B cell (primary cell): ENCODE measurements around the gene GPC4. TPM values are rescaled to one million over a fixed set of nuclear protein-coding genes. Genes with fewer than 3 reads are reported as not detected.

Experiments
- ATAC-seq: fragments of 200-7000 bp; cut with Tn5 transposase; one replicate; pipeline ENCODE4 v1.10.0; 2021; ENCODE audit warnings: low read depth, mild to moderate bottlenecking, moderate number of reproducible peaks, moderate library complexity
- CTCF ChIA-PET: fragments of 350-600 bp; sonication (Branson Sonifier 250); formaldehyde crosslinking; loops from one replicate; lab custom pipeline; 2021; ENCODE audit warnings: antibody characterized with exemption, inconsistent platforms; lab: Charles Lee
- POLR2A ChIA-PET: fragments of 350-600 bp; sonication (Branson Sonifier 250); formaldehyde crosslinking; loops from one replicate; lab custom pipeline; 2021; ENCODE audit warnings: antibody characterized with exemption; lab: Charles Lee
- DNase-seq: peaks from one replicate; pipeline ENCODE4 v3.0.0; 2013
- H2AFZ ChIP-seq: 2 replicates; pipeline ENCODE4 v1.6.1; 2012; ENCODE audit warnings: mild to moderate bottlenecking, low read depth, low read length; ENCODE audit not compliant: insufficient read depth, poor library complexity, severe bottlenecking
- H3K27ac ChIP-seq, 2 donors: 1 replicate in 1 of 2; 2 replicates in 1 of 2; pipeline ENCODE4 v1.5.1; 2012 to 2013; ENCODE audit warnings: low read length in 2 of 2, mild to moderate bottlenecking in 2 of 2, moderate library complexity in 1 of 2
- H3K27me3 ChIP-seq, 4 experiments: fragments of 200-600 bp in 1 of 4; sonication (generic) in 1 of 4; replicated peaks in 1 of 4; 1 replicate in 2 of 4; 2 replicates in 2 of 4; pipeline versions ENCODE4 v1.6.1 to v1.7.0; 2013 to 2016; ENCODE audit warnings: low read length in 3 of 4, mild to moderate bottlenecking in 2 of 4, mixed read lengths in 1 of 4, moderate library complexity in 1 of 4; ENCODE audit not compliant: insufficient read depth in 4 of 4, control insufficient read depth in 3 of 4; ENCODE audit errors: control extremely low read depth in 1 of 4
- H3K36me3 ChIP-seq, 2 experiments: replicated peaks in 1 of 2; 1 replicate in 1 of 2; 2 replicates in 1 of 2; pipeline versions ENCODE4 v1.6.1 to v1.7.1; 2013; ENCODE audit warnings: low read length in 1 of 2; ENCODE audit not compliant: insufficient read depth in 2 of 2, control insufficient read depth in 1 of 2; ENCODE audit errors: control extremely low read depth in 1 of 2, extremely low read depth in 1 of 2
- H3K4me1 ChIP-seq, 2 donors: fragments of 200-600 bp in 1 of 2; sonication (generic) in 1 of 2; 1 replicate in 1 of 2; 2 replicates in 1 of 2; pipeline versions ENCODE4 v1.5.1 to v1.6.1; 2013 to 2017; ENCODE audit warnings: low read length in 2 of 2; ENCODE audit not compliant: control insufficient read depth in 2 of 2, insufficient read depth in 2 of 2
- H3K4me2 ChIP-seq: replicated peaks from 2 replicates; pipeline ENCODE3; 2012; ENCODE audit warnings: mild to moderate bottlenecking, low read depth, low read length; ENCODE audit not compliant: poor library complexity, severe bottlenecking
- H3K4me3 ChIP-seq, 5 experiments: fragments of 200-600 bp in 1 of 5; sonication (generic) in 1 of 5; 1 replicate in 3 of 5; 2 replicates in 2 of 5; pipeline versions ENCODE4 v1.5.1 to v1.7.0; 2011 to 2016; ENCODE audit warnings: low read length in 4 of 5, mild to moderate bottlenecking in 4 of 5, low read depth in 2 of 5, control low read depth in 1 of 5, moderate library complexity in 1 of 5; ENCODE audit not compliant: insufficient read depth in 1 of 5; ENCODE audit errors: control extremely low read depth in 1 of 5, extremely low read depth in 1 of 5
- H3K79me2 ChIP-seq: fragments of 200-600 bp; sonication (generic); one replicate; pipeline ENCODE4 v1.6.0; 2016; ENCODE audit warnings: low read length; ENCODE audit not compliant: control insufficient read depth, insufficient read depth
- H3K9ac ChIP-seq: fragments of 200-600 bp; sonication (generic); 2 replicates; pipeline ENCODE4 v1.6.1; 2017; ENCODE audit warnings: mild to moderate bottlenecking, low read length, moderate library complexity
- H3K9me3 ChIP-seq, 3 donors: one replicate each; pipeline versions ENCODE4 v1.6.1 to v1.7.1; 2013; ENCODE audit warnings: low read length in 2 of 3; ENCODE audit not compliant: control insufficient read depth in 2 of 3, insufficient read depth in 1 of 3; ENCODE audit errors: control extremely low read depth in 1 of 3
- H4K20me1 ChIP-seq: 2 replicates; pipeline ENCODE4 v1.6.0; 2012; ENCODE audit warnings: mild to moderate bottlenecking, low read length; ENCODE audit not compliant: insufficient read depth, control insufficient read depth, poor library complexity, severe bottlenecking
- H3K27ac Mint-ChIP-seq: one replicate; pipeline ENCODE4 v1.8.0; 2021; ENCODE audit warnings: mixed read lengths
- H3K27me3 Mint-ChIP-seq: one replicate; pipeline ENCODE4 v1.8.0; 2021; ENCODE audit warnings: mixed read lengths
- H3K4me1 Mint-ChIP-seq: one replicate; pipeline ENCODE4 v1.8.0; 2021; ENCODE audit warnings: mixed read lengths
- H3K4me3 Mint-ChIP-seq: one replicate; pipeline ENCODE4 v1.8.0; 2021; ENCODE audit warnings: mixed read lengths
- H3K9me3 Mint-ChIP-seq: one replicate; pipeline ENCODE4 v1.8.0; 2022; ENCODE audit warnings: mixed read lengths; ENCODE audit not compliant: insufficient read depth
- EZH2 ChIP-seq: IDR thresholded peaks from 2 replicates; pipeline ENCODE4 v1.6.1; 2012; ENCODE audit warnings: borderline replicate concordance, low read depth, mild to moderate bottlenecking, moderate library complexity, low read length; ENCODE audit not compliant: insufficient read depth, poor library complexity, severe bottlenecking
- WGBS: methylation state at CpG from one replicate; pipeline ENCODE4 v1.1.5; 2013; ENCODE audit warnings: missing lambda C conversion rate; ENCODE audit not compliant: insufficient coverage; 5-methylcytosine and 5-hydroxymethylcytosine counted together
- intact Hi-C: fragments of 100-400 bp; cut with micrococcal nuclease; formaldehyde crosslinking; loops from one replicate; pipeline ENCODE4 v1.10.0; 2022
- polyA plus RNA-seq: library from polyadenylated mRNA; depleted of rRNA; stranded (reverse); fragments of >200 nt; gene quantifications from 2 replicates; pipeline ENCODE4 v1.2.3, GENCODE V29; 2012
- total RNA-seq, 2 donors: library from RNA; stranded (reverse); fragments of 120-200 nt in 1 of 2; gene quantifications; 1 replicate in 1 of 2; 2 replicates in 1 of 2; pipeline versions ENCODE4 v1.2.3 to v1.2.4, GENCODE V29; 2013 to 2022
- TF ChIP-seq, protein P1 (sequence below): fragments of 200-600 bp; IDR thresholded peaks from one replicate; pipeline ENCODE4 v1.8.0; 2022; ENCODE audit warnings: antibody characterized with exemption, mild to moderate bottlenecking

The GPC4 gene
- total and polyA plus RNA-seq, 2 donors (not counting 1 experiment from before 2014, with no cell fraction given) = 0.30 to 0.47 TPM

DNA sequence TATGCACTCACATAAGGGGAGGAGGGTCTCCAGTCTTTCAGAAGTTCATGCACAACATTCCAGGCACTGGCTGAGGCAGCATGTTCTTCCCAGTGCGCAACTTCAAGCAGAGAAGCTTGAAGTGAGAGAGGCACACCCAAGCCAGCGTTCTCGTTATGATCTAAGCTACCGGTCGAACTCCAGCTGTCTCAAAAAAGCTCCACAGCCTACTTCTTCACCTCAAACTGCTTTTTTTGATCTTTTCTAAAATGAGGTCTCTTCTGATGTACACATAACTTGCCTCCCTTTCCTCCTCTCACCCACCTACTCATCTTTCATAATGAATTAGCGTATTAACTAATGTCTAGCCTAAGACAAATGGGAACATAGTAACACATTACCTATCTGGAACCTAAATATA, 25.3 kb downstream of the GPC4 start:
- Mint-ChIP-seq H3K27me3 (peaks cover 4% of the 10 kb centered on the region), H3K9me3 (no peaks in the 10 kb centered on the region), H3K4me1 (peaks cover 2% of the 10 kb centered on the region), H3K4me3 (no peak overlapping the region), H3K27ac (no peak overlapping the region)
- no peaks in the 10 kb centered on the region for H3K36me3 ChIP-seq
- no peak overlapping the region for H3K9ac ChIP-seq
- WGBS = 60% methylated on average over 1 of the region's 6 CpGs
- no peaks in the 10 kb centered on the region for H3K4me1 ChIP-seq
- H3K27me3 ChIP-seq = no peaks in the 10 kb centered on the region
- DNase-seq (no peak), ATAC-seq (no peak)
- intact Hi-C loops = no loop called here
- ChIA-PET POLR2A (no interaction called here), CTCF (no interaction called here)
- no peak overlapping the region for H3K4me2 ChIP-seq
- H2AFZ ChIP-seq = no peak overlapping the region
- H3K9me3 ChIP-seq = no peaks in the 10 kb centered on the region
- H3K27ac ChIP-seq = no peak overlapping the region
- H3K4me3 ChIP-seq = no peak overlapping the region
- H3K79me2 ChIP-seq = no peaks in the 10 kb centered on the region
- H4K20me1 ChIP-seq = no peaks in the 10 kb centered on the region
- TF ChIP-seq EZH2 = no peak
- TF ChIP-seq, protein P1, sequence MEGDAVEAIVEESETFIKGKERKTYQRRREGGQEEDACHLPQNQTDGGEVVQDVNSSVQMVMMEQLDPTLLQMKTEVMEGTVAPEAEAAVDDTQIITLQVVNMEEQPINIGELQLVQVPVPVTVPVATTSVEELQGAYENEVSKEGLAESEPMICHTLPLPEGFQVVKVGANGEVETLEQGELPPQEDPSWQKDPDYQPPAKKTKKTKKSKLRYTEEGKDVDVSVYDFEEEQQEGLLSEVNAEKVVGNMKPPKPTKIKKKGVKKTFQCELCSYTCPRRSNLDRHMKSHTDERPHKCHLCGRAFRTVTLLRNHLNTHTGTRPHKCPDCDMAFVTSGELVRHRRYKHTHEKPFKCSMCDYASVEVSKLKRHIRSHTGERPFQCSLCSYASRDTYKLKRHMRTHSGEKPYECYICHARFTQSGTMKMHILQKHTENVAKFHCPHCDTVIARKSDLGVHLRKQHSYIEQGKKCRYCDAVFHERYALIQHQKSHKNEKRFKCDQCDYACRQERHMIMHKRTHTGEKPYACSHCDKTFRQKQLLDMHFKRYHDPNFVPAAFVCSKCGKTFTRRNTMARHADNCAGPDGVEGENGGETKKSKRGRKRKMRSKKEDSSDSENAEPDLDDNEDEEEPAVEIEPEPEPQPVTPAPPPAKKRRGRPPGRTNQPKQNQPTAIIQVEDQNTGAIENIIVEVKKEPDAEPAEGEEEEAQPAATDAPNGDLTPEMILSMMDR = no peak

GRCh38 chrX:133384454-133384853, 30.8 kb downstream of the GPC4 start:
- H3K4me1 Mint-ChIP-seq = peaks cover 24% of the 10 kb centered on the region
- ChIA-PET CTCF (no interaction called here), POLR2A (no interaction called here)
- H3K4me3 Mint-ChIP-seq = no peak overlapping the region
- Histone ChIP-seq H3K4me2 (no peak overlapping the region), H3K79me2 (no peaks in the 10 kb centered on the region), H3K4me3 (no peak overlapping the region), H3K9ac (no peak overlapping the region), H2AFZ (no peak overlapping the region), H3K27ac (no peak overlapping the region), H3K27me3 (no peaks in the 10 kb centered on the region), H4K20me1 (no peaks in the 10 kb centered on the region), H3K36me3 (no peaks in the 10 kb centered on the region), H3K9me3 (no peaks in the 10 kb centered on the region), H3K4me1 (peaks cover 0 to 3% of the 10 kb centered on the region in 2 donors)
- WGBS = 0% methylated on average over 1 of the region's 6 CpGs
- H3K27ac Mint-ChIP-seq = no peak overlapping the region
- intact Hi-C loops = no loop called here
- no peak for ATAC-seq
- TF ChIP-seq, protein P1 = no peak
- TF ChIP-seq EZH2 = no peak
- H3K27me3 Mint-ChIP-seq = peaks cover 3% of the 10 kb centered on the region
- no peak for DNase-seq
- H3K9me3 Mint-ChIP-seq = no peaks in the 10 kb centered on the region
